ENCODE measurements around the gene RNF31. TPM values are rescaled to one million over a fixed set of nuclear protein-coding genes. Genes with fewer than 3 reads are reported as not detected.

Gene RNF31
- 14.7 to 35.4 TPM (median 31.7 TPM) in 5 replicates for total RNA-seq (2022; extraction: Qiagen RNA extraction; ENCODE audit: low read depth)

DNA sequence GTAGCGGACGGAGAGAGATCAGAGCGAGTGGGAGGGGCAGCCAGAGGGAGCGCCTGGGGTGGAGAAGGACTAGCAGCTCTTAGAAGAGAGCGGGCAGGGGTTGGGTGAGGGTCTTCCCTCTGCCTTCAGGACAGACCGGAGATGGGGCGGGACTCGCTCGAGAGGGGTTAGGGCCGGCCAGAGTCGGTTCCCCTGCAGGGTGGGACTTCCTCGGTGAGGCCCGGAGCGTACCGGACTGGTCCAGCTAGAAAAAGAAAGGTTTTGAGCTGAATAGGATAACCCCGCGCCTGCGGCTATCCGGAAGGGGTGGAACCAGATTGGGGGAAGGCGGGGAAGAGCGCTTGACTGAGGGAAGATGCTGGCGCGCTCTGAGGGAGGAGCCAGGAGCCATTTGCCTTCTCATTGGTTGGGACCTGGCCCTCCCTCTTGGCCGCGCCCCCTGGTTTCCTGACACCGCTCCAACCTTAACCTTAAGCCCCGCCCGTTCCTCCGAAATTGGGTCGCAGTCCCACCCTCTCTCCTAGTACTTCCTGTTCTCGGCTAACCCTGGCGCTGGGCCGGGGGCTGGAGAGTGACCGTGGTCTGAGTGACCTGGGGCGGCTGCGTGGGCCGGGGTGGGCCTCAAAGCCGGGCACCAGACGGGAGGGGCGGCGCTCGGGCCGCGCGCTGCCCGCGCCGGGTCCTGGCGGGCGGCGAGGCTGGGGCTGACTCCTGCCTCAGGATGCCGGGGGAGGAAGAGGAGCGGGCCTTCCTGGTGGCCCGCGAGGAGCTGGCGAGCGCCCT lies at the start of gene RNF31:
Gene RNF31, plus strand, starts transcription at position 521 of the 783 bp plus-strand sequence. Its CDS starts 201 bp downstream, at position 722.

DNA sequence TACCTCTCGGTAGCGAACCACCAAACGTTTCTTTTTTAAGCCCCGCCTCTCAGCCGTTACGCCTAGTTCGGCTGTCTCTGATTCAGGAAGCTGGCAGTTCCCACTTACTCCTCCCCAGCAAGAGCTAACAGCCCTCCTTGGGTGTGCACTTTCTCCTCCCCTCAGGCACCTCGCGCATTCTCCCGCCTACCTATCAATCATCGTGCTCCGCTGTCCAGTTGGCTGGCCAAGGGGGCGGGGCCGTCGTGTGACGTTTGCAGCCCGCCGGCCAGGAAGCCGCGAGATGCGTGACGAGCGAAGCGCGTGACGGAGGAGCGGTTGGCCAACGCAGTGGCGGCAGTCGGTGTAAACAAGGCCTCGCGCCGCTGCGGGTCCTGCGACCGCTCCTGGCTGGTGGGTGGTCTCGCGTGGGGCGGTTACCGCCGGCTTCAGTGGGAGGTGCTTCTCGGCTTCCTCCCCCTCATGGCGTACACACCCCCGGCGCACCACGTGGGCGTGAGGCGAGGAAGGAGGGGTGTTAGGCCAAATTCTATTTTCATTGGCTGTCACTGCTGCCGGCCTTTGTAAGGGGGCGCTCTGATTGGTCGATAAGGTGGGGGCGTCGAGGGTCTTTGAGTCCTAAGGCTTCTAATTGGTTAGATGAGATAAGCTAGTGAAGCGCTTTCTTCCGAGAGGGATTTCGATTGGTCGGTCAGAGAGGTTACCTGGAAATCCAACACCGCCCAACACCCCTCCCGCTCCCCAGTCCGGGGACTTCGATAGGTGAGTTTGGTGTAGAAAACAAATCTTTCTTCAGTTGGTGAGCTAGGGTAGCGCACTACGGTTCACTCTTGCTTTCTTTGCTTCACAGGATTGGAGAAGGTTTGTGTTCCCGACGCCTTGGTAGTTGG lies 32.5 kb upstream of the RNF31 start, which contains the start of the genes DCAF11 and NRL:
Gene DCAF11, plus strand, starts transcription at position 246 of the 890 bp plus-strand sequence. CDS start 818 bp downstream, outside the sequence.
Gene NRL, minus strand, starts transcription at position 418 of the 890 bp plus-strand sequence. CDS start 32,101 bp downstream, outside the sequence.

DNA sequence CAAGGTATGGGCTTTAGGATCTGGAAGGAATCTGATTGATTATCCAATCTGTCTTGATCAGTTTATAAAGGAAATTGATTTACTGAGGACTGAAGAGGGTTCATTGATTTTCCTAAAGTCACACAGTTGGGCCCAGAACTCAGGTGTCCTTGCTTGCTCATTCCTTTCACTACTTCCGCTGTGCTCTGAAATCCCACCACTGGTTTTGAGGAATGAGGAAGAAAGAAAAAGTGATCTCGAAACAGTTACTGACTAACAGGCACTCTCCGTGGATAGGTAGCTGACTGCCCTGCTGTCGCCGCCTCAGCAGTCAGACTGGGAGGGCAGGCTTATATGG lies 16.9 kb upstream of the RNF31 start, which contains the start of gene FITM1:
Gene FITM1, plus strand, starts transcription at position 280 of the 337 bp plus-strand sequence. CDS start 905 bp downstream, outside the sequence.

DNA sequence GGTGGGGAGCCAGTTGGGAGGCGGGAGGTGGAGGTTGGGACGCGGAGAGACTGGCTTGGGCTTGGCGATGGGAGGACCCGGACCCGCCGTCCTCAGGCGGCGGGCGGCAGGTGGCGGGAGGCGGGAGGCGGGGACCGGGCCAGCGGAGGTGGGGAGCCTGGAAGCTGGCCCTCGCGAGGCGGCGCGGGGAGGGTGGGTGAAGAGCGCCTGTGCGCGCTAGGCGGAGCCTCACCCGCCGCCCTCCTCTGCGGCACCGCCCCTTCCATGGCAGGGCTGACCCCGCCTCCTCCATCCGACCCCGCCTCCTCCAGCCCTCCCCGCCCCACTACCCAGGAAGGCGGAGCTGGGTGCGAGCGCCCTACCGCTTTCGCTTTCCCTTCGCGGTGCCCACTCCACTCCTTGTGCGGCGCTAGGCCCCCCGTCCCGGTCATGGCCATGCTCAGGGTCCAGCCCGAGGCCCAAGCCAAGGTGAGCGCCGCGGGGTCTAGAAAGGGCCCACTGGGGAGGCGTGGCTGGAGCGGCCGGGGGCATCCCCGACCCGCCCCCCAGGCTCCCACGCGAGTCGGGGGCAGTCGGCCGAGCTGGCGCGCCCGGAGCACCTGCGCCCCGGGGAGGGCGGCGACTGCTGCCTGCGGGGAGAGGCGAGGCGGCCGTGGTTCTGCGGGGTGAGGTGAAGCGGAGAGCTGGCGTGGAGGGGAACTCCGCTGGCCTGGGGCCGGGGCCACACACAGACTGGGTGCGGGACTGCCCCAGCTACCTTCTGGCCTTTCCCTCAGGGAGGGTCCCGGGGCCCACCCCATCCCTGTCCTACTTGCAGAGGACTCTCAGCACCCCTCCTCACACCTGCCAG lies 11.2 kb upstream of the RNF31 start, which contains the start of gene PSME1:
Gene PSME1, plus strand, starts transcription at position 361 of the 850 bp plus-strand sequence. Its CDS starts 69 bp downstream, at position 430.

DNA sequence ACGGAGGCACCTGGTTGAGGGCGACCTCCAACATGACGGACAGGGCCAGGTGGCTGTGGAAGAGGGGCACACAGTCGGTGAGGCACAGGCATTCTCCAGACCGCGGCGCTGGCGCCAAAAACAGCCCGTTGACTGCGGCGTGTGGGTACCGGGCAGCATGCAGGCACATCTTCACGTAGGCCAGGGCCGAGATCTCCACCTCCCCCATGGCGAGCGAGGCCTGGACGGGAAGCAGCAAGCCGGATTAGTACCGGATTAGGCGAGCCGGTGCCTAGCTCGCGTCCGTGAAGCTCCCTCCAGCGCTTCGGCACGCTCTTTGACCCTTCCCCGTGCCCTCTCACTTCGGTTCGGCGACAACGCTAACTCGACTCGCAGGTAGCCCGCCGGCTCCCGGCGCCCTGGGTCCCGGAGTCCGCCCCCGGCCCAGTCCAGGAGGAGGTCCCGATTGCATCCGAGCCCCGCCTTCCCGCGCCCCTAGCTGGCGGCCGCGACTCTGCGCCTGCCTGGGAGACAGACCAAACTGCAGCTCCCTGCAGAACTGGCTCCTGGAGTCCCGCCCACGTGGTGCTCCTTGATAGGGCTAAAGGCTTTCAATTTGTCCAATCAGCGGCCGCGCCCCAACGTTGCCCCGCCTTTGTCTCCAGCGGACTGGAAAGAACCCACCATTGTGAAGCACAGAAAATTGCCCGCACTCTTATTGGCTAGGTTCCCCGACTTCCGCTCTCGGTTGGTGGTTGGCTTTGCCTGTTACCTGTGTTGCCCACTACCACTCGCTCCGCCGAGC lies 6.0 kb upstream of the RNF31 start, which contains the start of gene EMC9:
Gene EMC9, minus strand, starts transcription at position 495 of the 784 bp plus-strand sequence. Its CDS starts 287 bp downstream, at position 208.

GRCh38 chr14:24146453-24146977 lies 783 bp upstream of the RNF31 start, which contains the start of gene PSME2:
Gene PSME2 (minus strand): TSS chr14:24146610. CDS start chr14:24146581, 29 bp downstream.

DNA sequence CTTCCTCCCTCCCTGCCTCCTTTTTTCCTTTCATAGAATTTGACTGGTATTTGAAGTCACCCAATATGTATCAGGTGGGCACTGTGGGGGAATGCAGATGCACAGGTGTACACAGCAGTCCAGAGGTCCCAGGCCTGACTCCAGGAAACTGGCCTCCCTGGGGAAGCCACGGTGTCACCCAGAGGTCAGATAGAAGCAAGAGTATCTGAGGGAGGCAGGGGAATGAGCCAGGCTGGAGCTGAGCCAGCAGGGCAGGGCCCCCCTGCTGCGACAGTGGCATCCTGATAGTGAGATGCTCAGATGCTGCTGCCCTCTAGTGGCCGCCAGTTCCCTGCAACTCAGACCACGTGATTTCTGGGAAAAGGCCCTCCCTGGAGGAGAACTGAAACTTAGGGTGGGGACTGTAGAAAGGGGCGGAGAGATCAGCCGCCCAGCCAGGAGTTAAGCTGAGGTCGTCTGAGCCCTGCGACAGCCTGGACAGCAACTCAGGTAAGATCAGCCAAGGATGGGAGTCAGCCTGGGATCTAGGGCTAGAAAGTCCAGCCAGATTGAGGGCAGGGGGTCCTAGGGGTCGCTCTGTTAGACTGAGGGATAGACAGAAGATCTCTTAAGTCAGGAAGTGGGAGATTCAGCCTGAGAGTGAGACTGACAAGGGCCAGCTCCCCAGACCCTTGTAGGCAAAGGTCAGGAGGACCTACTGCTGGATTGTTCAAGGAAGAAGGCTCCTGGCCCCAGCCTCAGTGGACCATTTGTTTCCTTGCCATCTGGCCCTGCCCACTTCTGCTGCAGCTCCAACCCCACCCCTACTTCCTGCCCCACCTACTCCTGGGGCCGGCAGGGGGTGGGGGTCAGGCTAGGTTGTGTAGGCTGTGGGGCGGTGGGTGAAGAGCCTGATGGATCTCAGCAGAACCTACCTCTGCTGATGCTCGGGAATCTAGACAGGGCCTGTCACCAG lies 13.8 kb downstream of the RNF31 start, which contains the start of gene IRF9:
Gene IRF9, plus strand, starts transcription at position 416 of the 955 bp plus-strand sequence. CDS start 880 bp downstream, outside the sequence.

DNA sequence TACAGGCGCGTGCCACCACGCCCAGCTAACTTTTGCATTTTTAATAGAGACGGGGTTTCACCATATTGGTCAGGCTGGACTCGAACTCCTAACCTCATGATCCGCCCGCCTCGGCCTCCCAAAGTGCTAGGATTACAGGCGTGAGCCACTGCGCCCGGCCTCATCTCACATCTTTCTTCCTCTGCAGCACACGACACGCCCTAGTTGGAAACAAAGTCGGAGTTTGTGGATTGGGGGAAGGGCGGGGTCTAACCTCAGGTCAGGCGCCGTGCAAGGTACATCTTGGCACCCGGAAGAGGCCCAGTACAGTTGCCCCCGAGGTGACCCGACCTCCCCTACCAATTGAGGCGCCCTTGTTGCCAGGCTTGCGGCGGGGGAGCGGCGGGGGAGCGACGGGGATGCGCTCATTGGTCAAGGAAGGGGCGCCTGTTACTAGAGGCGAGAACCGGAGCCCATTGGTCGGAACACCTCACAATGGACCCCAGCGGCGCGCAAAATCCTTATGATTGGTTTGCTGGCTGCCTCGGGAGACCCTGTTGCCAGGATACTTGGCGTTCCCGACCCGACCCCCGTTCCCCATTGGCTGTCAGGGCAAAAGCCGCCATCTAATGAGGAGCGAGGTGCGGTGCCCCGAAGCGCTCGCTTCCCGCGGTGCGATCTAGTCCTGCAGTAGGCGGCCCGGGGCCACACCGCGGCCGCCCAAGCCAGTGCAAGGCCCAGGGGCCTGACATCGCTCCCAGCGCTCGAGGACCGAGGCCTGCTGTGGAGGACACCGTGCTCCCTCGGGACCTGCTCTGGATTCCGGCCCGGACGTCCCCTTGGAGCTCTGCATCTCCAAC lies 24.3 kb downstream of the RNF31 start, which contains the start of gene REC8:
Gene REC8, plus strand, starts transcription at position 659 of the 839 bp plus-strand sequence. CDS start 473 bp downstream, outside the sequence.

DNA sequence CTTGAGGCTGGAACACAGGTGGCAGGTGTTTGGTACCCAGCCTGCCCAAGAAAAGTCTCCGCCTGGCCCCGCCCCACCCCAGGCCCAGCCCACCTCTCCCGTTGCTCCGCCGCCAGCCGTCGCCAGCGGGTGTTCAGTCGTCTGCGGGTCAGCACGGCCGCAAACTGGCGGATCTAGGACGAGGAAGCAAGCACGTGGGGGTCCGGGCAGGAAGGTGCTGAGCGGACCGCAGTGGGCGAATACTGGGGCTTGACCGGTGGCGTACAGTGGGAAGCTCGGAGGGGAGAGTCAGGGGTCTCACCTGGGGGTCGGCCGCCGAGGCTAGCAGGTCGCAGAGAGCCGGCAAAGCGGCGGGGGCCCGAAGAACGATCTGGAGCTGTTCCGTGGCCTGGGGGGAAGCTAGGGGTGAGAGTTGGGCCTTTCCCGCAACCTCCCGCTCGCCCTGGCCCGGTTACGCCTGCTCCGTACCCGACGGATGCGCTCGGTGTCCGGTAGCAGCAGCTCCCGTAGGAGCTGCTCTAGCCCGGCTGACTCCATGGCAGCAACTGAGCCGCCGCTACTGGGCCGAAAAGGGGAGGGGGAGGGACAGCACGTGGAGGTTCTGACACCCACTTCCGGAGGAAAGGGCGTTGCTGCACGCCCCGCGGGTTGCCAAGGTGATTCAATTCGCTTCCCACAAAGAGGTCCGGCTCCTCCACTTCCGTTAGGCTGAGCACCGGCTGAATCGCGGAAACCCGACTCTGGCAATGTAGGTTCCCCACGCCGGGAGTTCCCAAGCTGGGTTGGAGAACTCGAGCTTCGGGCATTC lies 41.2 kb downstream of the RNF31 start, which contains the start of gene IPO4:
Gene IPO4, minus strand, starts transcription at position 566 of the 808 bp plus-strand sequence. Its CDS starts 29 bp downstream, at position 537.

GRCh38 chr14:24195186-24196070 lies 48.1 kb downstream of the RNF31 start, which contains the start of gene TM9SF1:
Gene TM9SF1 (minus strand): TSS chr14:24195441. CDS start chr14:24195019, 422 bp downstream.

Other genes with a start within 250 kb of the RNF31 start
- gene DHRS4, start 193.7 kb upstream of the RNF31 start, total RNA-seq (2022; extraction: Qiagen RNA extraction; ENCODE audit: low read depth): 36.9 to 51.1 TPM (median 48.9 TPM) in 5 replicates
- 23.2 to 36.3 TPM (median 32.1 TPM) in 5 replicates for gene DHRS4L2, start 158.6 kb upstream of the RNF31 start, total RNA-seq (2022; extraction: Qiagen RNA extraction; ENCODE audit: low read depth)
- 0.22 to 0.74 TPM (median 0.60 TPM) in 5 replicates for gene CARMIL3, start 95.5 kb upstream of the RNF31 start, total RNA-seq (2022; extraction: Qiagen RNA extraction; ENCODE audit: low read depth)
- gene CPNE6, start 75.9 kb upstream of the RNF31 start, total RNA-seq (2022; extraction: Qiagen RNA extraction; ENCODE audit: low read depth): not detected in 5 replicates
- gene PCK2, start 53.2 kb upstream of the RNF31 start, total RNA-seq (2022; extraction: Qiagen RNA extraction; ENCODE audit: low read depth): 13.5 to 21.1 TPM (median 19.2 TPM) in 5 replicates
- 19.4 to 22.4 TPM (median 21.7 TPM) in 5 replicates for gene DCAF11, start 32.7 kb upstream of the RNF31 start, total RNA-seq (2022; extraction: Qiagen RNA extraction; ENCODE audit: low read depth)
- 0.53 to 0.97 TPM (median 0.65 TPM) in 5 replicates for gene NRL, start 32.5 kb upstream of the RNF31 start, total RNA-seq (2022; extraction: Qiagen RNA extraction; ENCODE audit: low read depth)
- gene FITM1, start 16.8 kb upstream of the RNF31 start, total RNA-seq (2022; extraction: Qiagen RNA extraction; ENCODE audit: low read depth): not detected in 5 replicates
- gene PSME1, start 11.3 kb upstream of the RNF31 start, total RNA-seq (2022; extraction: Qiagen RNA extraction; ENCODE audit: low read depth): 149 to 185 TPM (median 165 TPM) in 5 replicates
- gene EMC9, start 5.9 kb upstream of the RNF31 start, total RNA-seq (2022; extraction: Qiagen RNA extraction; ENCODE audit: low read depth): 37.8 to 64.0 TPM (median 62.7 TPM) in 5 replicates
- 149 to 205 TPM (median 163 TPM) in 5 replicates for gene PSME2, start 888 bp upstream of the RNF31 start, total RNA-seq (2022; extraction: Qiagen RNA extraction; ENCODE audit: low read depth)
- 15.5 to 24.9 TPM (median 19.7 TPM) in 5 replicates for gene IRF9, start 13.8 kb downstream of the RNF31 start, total RNA-seq (2022; extraction: Qiagen RNA extraction; ENCODE audit: low read depth)
- gene REC8, start 24.6 kb downstream of the RNF31 start, total RNA-seq (2022; extraction: Qiagen RNA extraction; ENCODE audit: low read depth): 2.6 to 6.5 TPM (median 4.6 TPM) in 5 replicates
- 51.4 to 91.8 TPM (median 77.1 TPM) in 5 replicates for gene IPO4, start 41.3 kb downstream of the RNF31 start, total RNA-seq (2022; extraction: Qiagen RNA extraction; ENCODE audit: low read depth)
- 48.0 to 74.0 TPM (median 66.9 TPM) in 5 replicates for gene TM9SF1, start 47.9 kb downstream of the RNF31 start, total RNA-seq (2022; extraction: Qiagen RNA extraction; ENCODE audit: low read depth)
- gene TSSK4, start 58.2 kb downstream of the RNF31 start, total RNA-seq (2022; extraction: Qiagen RNA extraction; ENCODE audit: low read depth): not detected in 5 replicates
- 76.7 to 107 TPM (median 84.4 TPM) in 5 replicates for gene CHMP4A, start 66.0 kb downstream of the RNF31 start, total RNA-seq (2022; extraction: Qiagen RNA extraction; ENCODE audit: low read depth)
- 22.6 to 33.8 TPM (median 29.9 TPM) in 5 replicates for gene MDP1, start 68.6 kb downstream of the RNF31 start, total RNA-seq (2022; extraction: Qiagen RNA extraction; ENCODE audit: low read depth)
- gene NEDD8, start 84.9 kb downstream of the RNF31 start, total RNA-seq (2022; extraction: Qiagen RNA extraction; ENCODE audit: low read depth): 456 to 538 TPM (median 471 TPM) in 5 replicates
- 53.6 to 67.0 TPM (median 57.2 TPM) in 5 replicates for gene GMPR2, start 85.4 kb downstream of the RNF31 start, total RNA-seq (2022; extraction: Qiagen RNA extraction; ENCODE audit: low read depth)
- gene TINF2, start 95.1 kb downstream of the RNF31 start, total RNA-seq (2022; extraction: Qiagen RNA extraction; ENCODE audit: low read depth): 31.9 to 41.7 TPM (median 36.3 TPM) in 5 replicates
- 0.72 to 1.3 TPM (median 0.74 TPM) in 5 replicates for gene TGM1, start 115.7 kb downstream of the RNF31 start, total RNA-seq (2022; extraction: Qiagen RNA extraction; ENCODE audit: low read depth)
- 13.7 to 19.6 TPM (median 18.4 TPM) in 5 replicates for gene RABGGTA, start 124.1 kb downstream of the RNF31 start, total RNA-seq (2022; extraction: Qiagen RNA extraction; ENCODE audit: low read depth)
- 9.5 to 15.2 TPM (median 13.7 TPM) in 5 replicates for gene DHRS1, start 152.3 kb downstream of the RNF31 start, total RNA-seq (2022; extraction: Qiagen RNA extraction; ENCODE audit: low read depth)
- gene NOP9, start 152.4 kb downstream of the RNF31 start, total RNA-seq (2022; extraction: Qiagen RNA extraction; ENCODE audit: low read depth): 11.6 to 19.3 TPM (median 18.7 TPM) in 5 replicates
- 0.12 to 0.21 TPM (median 0.18 TPM) in 4 of 5 replicates, not detected in the other for gene CIDEB, start 160.5 kb downstream of the RNF31 start, total RNA-seq (2022; extraction: Qiagen RNA extraction; ENCODE audit: low read depth)
- gene LTB4R2, start 162.6 kb downstream of the RNF31 start, total RNA-seq (2022; extraction: Qiagen RNA extraction; ENCODE audit: low read depth): 2.0 to 6.3 TPM (median 5.6 TPM) in 5 replicates
- 3.2 to 6.8 TPM (median 5.9 TPM) in 5 replicates for gene LTB4R, start 164.0 kb downstream of the RNF31 start, total RNA-seq (2022; extraction: Qiagen RNA extraction; ENCODE audit: low read depth)
- gene ADCY4, start 187.6 kb downstream of the RNF31 start, total RNA-seq (2022; extraction: Qiagen RNA extraction; ENCODE audit: low read depth): 0.21 TPM in 1 of 5 replicates, not detected in the others
- not detected in 5 replicates for gene RIPK3, start 192.5 kb downstream of the RNF31 start, total RNA-seq (2022; extraction: Qiagen RNA extraction; ENCODE audit: low read depth)
- gene NFATC4, start 220.7 kb downstream of the RNF31 start, total RNA-seq (2022; extraction: Qiagen RNA extraction; ENCODE audit: low read depth): 0.15 to 0.36 TPM (median 0.25 TPM) in 4 of 5 replicates, not detected in the other